Stimulated activated CD4-positive, alpha-beta T cell treated with anti-CD3 and anti-CD28 coated beads, TNF-alpha, amount 100 ng/mL, for 24 hours (primary cell): ENCODE data around the gene RHBDL2.
"Not testable (repeated sequence)": the region's sequence is repeated elsewhere in the genome, so short reads cannot be mapped to it uniquely, and the experiment has no call there.

Source experiments
- DNase-seq, 3 experiments: peaks; one replicate each; pipeline ENCODE4 v3.0.0-alpha.2; 2020; ENCODE audit warnings: low read depth in 3 of 3

RHBDL2 gene

GRCh38 chr1:38875811-38876210 is 65.8 kb downstream of the RHBDL2 start:
- no peak for DNase-seq

- DNase-seq: peak; percentile 94 to 95 (median 94)
Observed at GRCh38 chr1:38873027-38873969, 68.3 kb downstream of the RHBDL2 start, which contains the start of gene MYCBP. Gene MYCBP (minus strand): TSS chr1:38873348. CDS start chr1:38873305, 43 bp downstream.

- peak in 2 of 3 experiments; percentile 8 to 34 for DNase-seq
Observed at GRCh38 chr1:38872401-38873026, 69.1 kb downstream of the RHBDL2 start.

- no peak for DNase-seq
Observed at GRCh38 chr1:38870996-38871395, 70.6 kb downstream of the RHBDL2 start.

GRCh38 chr1:38867208-38867607 is 74.4 kb downstream of the RHBDL2 start:
- DNase-seq: no peak

- no peak for DNase-seq
Observed at GRCh38 chr1:38865112-38865715, 76.4 kb downstream of the RHBDL2 start.

- DNase-seq: no peak
Observed at GRCh38 chr1:38860454-38860795, 81.2 kb downstream of the RHBDL2 start.

- DNase-seq: peak; percentile 93 to 99 (median 94)
Observed at GRCh38 chr1:38859561-38860453, 81.8 kb downstream of the RHBDL2 start, which contains the start of gene RRAGC. Gene RRAGC (minus strand): TSS chr1:38859772. CDS start chr1:38859646, 126 bp downstream.

GRCh38 chr1:38858833-38859560 is 82.6 kb downstream of the RHBDL2 start:
- peak in 2 of 3 experiments; percentile 16 to 50 for DNase-seq

- no peak for DNase-seq
Observed at GRCh38 chr1:38852780-38853179, 88.8 kb downstream of the RHBDL2 start.

GRCh38 chr1:38848071-38848470 is 93.6 kb downstream of the RHBDL2 start:
- DNase-seq: no peak

GRCh38 chr1:38846210-38846609 is 95.4 kb downstream of the RHBDL2 start:
- DNase-seq: no peak

- DNase-seq: not testable (repeated sequence)
Observed at GRCh38 chr1:38845088-38845487, 96.5 kb downstream of the RHBDL2 start.

- DNase-seq: no peak
Observed at GRCh38 chr1:38840281-38840680, 101.3 kb downstream of the RHBDL2 start.

GRCh38 chr1:38839363-38839762 is 102.3 kb downstream of the RHBDL2 start:
- DNase-seq: no peak

GRCh38 chr1:38836316-38836715 is 105.3 kb downstream of the RHBDL2 start:
- DNase-seq: not testable (repeated sequence)
